Prostate gland (tissue), 2 donors: ENCODE measurements around the gene THAP7.

ENCODE experiments used
- CTCF ChIP-seq, 4 experiments: fragments of 200-600 bp in 2 of 4; fragments of 450-650 bp in 2 of 4; sonication (generic) in 2 of 4; IDR thresholded peaks; 1 replicate in 3 of 4; 2 replicates in 1 of 4; pipeline ENCODE4 v1.5.1; 2016 to 2019; ENCODE audit warnings: antibody characterized with exemption in 4 of 4, mild to moderate bottlenecking in 2 of 4, moderate library complexity in 2 of 4
- POLR2AphosphoS5 ChIP-seq: sonication (generic); formaldehyde crosslinking; IDR thresholded peaks from one replicate; pipeline ENCODE4 v1.6.1; 2017; ENCODE audit warnings: antibody characterized with exemption

GRCh38 chr22:20949698-20950183, 52.2 kb downstream of the THAP7 start:
- TF ChIP-seq CTCF (IDR thresholded peaks at IDR 0.05) (no peak), POLR2AphosphoS5 (no peak)
